Retinal pigment epithelial cell (primary cell): ENCODE data around the gene STN1.

Experiments used
- DNase-seq: peaks from one replicate; pipeline ENCODE4 v3.0.0-alpha.2; 2010; ENCODE audit warnings: low read depth
- H3K4me3 ChIP-seq: 2 replicates; pipeline ENCODE4 v1.5.1; 2011; ENCODE audit warnings: mild to moderate bottlenecking, low read length, control low read depth, moderate library complexity
- TF ChIP-seq, protein P1 (sequence below): conservative IDR thresholded peaks from 2 replicates; pipeline ENCODE4 v1.5.1; 2011; ENCODE audit warnings: low read depth, low read length, control low read depth, inconsistent platforms

The STN1 gene

DNA sequence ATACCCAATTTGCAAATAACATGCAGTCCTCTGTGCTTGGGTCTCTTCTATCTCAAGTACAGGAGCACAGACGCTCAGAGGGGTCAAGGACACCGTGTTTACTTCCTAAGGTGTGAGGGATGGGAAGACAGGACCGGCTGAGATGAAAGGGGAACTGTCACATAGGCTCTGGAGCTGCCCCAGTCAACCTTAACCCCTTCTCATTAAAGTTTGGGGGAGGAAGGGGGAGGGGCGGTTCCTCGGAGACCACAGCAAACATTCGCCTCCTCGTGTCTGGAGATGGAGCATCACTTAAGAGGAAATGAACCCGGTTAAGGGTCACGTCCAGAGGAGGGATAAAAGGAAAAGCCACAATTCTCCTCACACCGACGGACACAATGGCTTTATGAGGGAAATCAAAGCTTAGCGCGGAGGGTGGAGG is 63.7 kb downstream of the STN1 start:
- H3K4me3 ChIP-seq: peak overlapping the region; percentile 38
- no peak for DNase-seq

DNA sequence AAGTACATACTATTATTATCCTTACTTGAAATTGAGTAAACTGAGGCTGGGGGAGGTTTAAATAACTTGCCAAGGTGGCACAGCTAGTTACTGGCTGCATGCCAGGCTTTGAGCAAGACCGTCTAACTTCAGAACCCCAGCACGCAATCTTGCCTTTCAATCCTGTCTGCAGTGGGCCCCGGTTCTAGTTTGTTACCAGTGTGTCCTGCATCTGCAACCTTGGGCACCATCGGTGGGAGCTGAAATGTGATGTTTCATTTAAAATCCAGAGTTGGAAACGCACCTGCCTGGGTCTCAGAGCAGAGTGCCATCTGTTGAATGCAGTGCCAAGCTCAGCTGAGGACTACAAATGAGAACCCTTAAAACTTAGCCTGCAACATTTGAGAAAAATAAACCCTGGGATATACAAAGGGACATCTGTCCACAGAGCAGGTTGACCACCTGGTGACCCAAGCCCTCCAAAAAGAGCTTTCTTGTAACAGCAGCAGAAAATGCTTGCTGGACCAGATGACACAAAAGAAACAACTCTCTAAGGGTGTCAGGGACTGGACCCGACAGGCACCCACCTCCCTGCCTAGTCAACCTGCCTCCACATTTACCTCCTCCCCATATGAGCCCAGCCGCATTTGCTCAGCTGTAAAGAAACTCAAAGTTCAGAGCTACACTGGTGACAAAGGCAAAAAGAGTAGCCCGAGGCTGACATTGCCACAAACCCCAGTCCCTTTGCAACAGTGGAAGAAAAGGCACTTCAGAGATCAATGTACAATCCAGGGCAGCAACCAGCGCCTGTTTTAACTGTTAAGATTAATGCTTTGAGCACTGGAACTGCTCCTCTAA is 64.3 kb downstream of the STN1 start:
- TF ChIP-seq, protein P1, sequence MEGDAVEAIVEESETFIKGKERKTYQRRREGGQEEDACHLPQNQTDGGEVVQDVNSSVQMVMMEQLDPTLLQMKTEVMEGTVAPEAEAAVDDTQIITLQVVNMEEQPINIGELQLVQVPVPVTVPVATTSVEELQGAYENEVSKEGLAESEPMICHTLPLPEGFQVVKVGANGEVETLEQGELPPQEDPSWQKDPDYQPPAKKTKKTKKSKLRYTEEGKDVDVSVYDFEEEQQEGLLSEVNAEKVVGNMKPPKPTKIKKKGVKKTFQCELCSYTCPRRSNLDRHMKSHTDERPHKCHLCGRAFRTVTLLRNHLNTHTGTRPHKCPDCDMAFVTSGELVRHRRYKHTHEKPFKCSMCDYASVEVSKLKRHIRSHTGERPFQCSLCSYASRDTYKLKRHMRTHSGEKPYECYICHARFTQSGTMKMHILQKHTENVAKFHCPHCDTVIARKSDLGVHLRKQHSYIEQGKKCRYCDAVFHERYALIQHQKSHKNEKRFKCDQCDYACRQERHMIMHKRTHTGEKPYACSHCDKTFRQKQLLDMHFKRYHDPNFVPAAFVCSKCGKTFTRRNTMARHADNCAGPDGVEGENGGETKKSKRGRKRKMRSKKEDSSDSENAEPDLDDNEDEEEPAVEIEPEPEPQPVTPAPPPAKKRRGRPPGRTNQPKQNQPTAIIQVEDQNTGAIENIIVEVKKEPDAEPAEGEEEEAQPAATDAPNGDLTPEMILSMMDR: no peak
- no peak for DNase-seq
- no peak overlapping the region for H3K4me3 ChIP-seq

More for the DNA sequence above, 63.7 kb downstream of the STN1 start:
- TF ChIP-seq, protein P1: no peak

DNA sequence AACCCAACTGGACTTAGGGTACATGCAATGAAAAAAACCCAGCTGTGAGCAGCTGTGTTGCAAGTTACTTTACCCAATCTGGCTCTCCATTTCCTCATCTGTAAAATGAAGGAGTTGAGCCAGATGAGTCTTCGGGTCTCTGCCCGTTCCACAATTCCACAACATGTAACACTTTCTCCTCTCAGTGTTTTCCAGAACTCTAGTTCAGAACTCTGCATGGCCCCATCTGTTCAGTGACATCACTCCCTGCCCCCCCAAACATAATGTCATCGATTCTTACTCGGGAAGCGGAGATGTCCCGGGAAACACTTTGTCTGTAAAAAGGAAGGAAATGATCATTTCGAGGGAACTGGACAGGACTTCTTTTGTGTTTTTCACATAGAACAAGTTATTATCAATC is 65.1 kb downstream of the STN1 start:
- DNase-seq: no peak
- TF ChIP-seq, protein P1: no peak
- no peak overlapping the region for H3K4me3 ChIP-seq

DNA sequence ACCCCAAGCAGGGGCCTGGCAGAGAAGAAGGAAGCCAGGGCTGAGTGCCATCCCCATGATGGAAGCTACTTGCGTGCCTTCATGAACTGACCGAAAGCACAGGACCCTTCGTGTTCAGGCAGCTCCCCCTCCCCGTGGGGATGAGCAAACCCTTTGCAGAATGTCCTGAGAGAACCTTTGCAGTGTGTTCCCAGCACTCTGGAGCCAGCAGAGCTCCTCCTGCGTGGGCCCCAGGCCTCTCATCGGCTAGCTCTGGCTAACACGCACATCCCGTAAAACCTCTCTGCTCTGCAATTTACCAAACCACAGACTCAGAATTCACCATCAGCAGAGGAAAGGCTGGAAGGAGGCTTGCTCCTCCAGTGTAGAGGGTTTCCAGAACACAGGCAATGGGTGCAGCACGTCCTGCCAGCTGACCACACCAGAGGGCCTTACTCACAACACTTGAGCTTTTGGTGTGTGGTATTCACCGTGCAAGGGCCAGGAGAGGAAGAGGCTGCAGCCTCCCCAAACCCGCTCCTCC is 65.7 kb downstream of the STN1 start:
- TF ChIP-seq, protein P1: no peak
- no peak for DNase-seq
- no peak overlapping the region for H3K4me3 ChIP-seq

DNA sequence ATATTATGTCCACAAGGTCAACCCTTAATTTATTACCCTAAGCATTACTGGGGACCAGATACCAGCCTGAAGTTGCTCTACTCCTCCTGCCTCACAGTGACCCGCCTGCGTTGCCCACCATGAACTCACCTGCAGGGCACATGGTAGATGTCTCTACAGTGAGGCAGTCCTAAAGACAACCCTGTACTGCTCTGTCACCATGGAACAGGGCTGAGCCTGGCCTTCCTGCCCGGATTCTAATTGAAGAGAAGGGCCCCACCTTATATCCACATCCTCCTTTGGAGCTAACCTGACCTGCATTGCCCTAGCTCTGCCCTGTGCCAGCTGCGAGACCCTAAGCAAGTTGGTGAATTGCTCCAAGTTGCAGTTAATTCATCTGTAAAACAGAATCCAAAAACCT is 66.7 kb downstream of the STN1 start:
- DNase-seq: no peak
- H3K4me3 ChIP-seq: no peak overlapping the region
- TF ChIP-seq, protein P1: no peak

DNA sequence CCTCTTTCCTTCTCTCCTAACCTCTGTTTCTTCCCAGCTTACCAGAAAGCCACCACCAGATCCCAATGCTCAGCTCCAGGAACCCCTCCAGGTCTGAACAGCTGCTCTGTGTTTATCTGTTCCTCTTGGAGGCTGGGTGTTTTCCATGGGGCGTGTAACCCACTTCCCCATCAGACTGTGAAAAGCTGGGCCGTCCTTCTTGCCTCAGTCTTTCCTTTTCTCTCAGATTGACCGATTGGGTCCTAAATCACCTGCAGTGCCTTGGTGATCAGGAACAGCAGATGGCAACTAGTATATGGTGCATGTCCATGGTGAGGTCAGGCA is 67.5 kb downstream of the STN1 start:
- H3K4me3 ChIP-seq: no peak overlapping the region
- DNase-seq: no peak
- TF ChIP-seq, protein P1: no peak

DNA sequence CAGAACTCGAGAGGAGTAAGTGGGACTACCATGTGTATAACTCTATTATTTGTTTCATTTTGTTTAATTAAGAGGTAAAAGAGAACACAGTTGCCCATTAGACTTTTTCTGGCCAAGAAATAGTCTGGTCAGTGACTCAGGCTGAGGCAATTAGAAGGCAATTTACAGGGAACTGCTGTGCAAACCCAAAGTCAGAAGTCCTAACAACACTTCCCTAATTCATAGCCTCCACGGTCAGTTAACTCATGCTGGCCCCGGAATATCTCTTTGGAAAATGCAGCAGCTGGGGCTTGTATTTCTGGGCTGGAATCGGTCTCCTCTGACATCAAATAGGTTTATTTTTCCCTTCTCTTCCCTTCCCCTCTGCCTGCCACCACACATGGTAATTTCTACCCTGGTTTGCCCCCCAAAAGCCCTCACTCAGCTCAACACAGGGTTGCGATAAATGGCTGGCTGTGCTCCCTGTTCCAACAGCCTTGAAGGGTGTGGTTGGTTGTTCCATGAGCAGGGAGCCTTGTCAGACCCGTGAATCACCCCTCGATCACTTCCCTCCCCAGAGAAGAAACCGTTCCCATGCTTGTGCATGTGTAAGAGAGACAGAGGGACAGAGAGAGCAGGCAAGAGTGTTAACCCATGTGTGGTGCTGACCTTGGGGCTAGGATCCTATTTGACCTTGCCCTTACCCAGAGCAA is 68.0 kb downstream of the STN1 start:
- TF ChIP-seq, protein P1: no peak
- H3K4me3 ChIP-seq: no peak overlapping the region
- no peak for DNase-seq
